ENCODE data around the gene CRADD.

CRADD gene

DNA sequence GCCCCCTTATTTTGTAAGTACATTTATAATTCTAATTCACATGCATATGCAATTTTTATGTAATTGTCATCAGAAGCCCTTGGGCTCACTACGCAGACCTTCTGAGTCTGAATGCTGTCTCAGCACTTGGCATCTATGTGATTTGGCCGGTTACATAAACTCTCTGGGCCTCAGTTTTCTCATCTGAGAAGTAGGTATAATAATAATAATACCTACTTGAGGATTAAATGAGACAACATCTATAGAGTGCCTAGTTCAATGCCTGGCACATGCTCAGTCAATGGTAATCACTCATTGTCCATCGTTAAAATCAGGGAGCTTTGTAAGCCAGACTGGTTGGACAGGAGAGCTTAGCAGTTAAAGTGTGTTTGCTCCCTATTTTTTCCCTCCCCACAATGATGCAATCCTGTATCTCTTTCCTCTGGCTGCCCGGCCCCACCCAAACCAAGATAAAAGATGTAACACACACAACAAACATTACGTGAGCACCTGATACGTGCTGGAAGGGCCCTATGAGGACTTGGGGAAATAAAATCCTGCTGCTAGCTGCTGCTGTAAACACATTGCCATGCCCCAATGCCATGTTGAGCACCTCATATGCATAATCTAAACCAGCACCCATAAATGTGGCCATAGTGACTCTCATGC is 235.0 kb downstream of the CRADD start:
- Histone ChIP-seq H4K20me1 (ENCODE audit: insufficient read depth, low read length) (no peaks in the 10 kb centered on the region), H2AFZ (ENCODE audit: low read depth, low read length) (no peak overlapping the region), H3K27ac (ENCODE audit: low read length) (no peak overlapping the region), H3K9ac (ENCODE audit: low read depth, low read length) (no peak overlapping the region), H3K79me2 (ENCODE audit: insufficient read depth, low read length) (no peaks in the 10 kb centered on the region), H3K4me1 (ENCODE audit: insufficient read depth, low read length) (peaks cover 3% of the 10 kb centered on the region; the same call in 1 of the 2 replicates), H3K27me3 (ENCODE audit: insufficient read depth, low read length, poor library complexity) (no peaks in the 10 kb centered on the region), H3K4me3 (ENCODE audit: low read depth in 1 of 2, low read length in 2 of 2) (no peak overlapping the region), H3K4me2 (ENCODE audit: insufficient read depth, low read length) (no peak overlapping the region), H3K36me3 (ENCODE audit: insufficient read depth, low read length) (no peaks in the 10 kb centered on the region), H3K9me3 (ENCODE audit: insufficient read depth, low read length, severe bottlenecking) (no peaks in the 10 kb centered on the region)
- ATAC-seq (ENCODE audit: insufficient read depth, low read depth) (no peak), DNase-seq (no peak)
- TF ChIP-seq CTCF (IDR thresholded peaks at IDR 0.05; ENCODE audit: borderline replicate concordance, extremely low read depth, low read length, poor library complexity, severe bottlenecking) (no peak), EZH2 (IDR thresholded peaks at IDR 0.05; ENCODE audit: borderline replicate concordance, low read depth, low read length, severe bottlenecking) (no peak)

DNA sequence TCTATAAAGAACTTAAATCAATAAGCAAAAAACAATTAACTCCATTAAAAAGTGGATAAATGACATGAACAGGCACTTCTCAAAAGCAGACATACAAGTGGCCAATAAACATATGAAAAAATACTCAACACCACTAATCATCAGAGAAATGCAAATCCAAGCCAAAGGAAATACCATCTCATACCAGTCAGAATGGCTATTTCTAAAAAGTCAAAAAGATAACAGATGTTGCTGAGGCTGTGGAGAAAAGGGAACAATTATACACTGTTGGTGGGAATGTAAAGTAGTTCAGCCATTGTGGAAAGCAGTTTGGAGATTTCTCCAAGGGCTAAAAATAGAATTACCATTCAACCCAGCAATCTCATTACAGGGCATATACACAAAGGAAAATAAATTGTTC is 236.7 kb downstream of the CRADD start:
- Histone ChIP-seq H3K9ac (ENCODE audit: low read depth, low read length) (no peak overlapping the region), H3K36me3 (ENCODE audit: insufficient read depth, low read length) (no peaks in the 10 kb centered on the region), H3K27me3 (ENCODE audit: insufficient read depth, low read length, poor library complexity) (no peaks in the 10 kb centered on the region), H4K20me1 (ENCODE audit: insufficient read depth, low read length) (no peaks in the 10 kb centered on the region), H3K4me1 (ENCODE audit: insufficient read depth, low read length) (peaks cover 3% of the 10 kb centered on the region; the same call in 1 of the 2 replicates), H2AFZ (ENCODE audit: low read depth, low read length) (no peak overlapping the region), H3K4me3 (ENCODE audit: low read depth in 1 of 2, low read length in 2 of 2) (no peak overlapping the region), H3K79me2 (ENCODE audit: insufficient read depth, low read length) (no peaks in the 10 kb centered on the region), H3K27ac (ENCODE audit: low read length) (no peak overlapping the region), H3K9me3 (ENCODE audit: insufficient read depth, low read length, severe bottlenecking) (no peaks in the 10 kb centered on the region), H3K4me2 (ENCODE audit: insufficient read depth, low read length) (no peak overlapping the region)
- TF ChIP-seq EZH2 (IDR thresholded peaks at IDR 0.05; ENCODE audit: borderline replicate concordance, low read depth, low read length, severe bottlenecking) = no peak
- TF ChIP-seq CTCF (IDR thresholded peaks at IDR 0.05; ENCODE audit: borderline replicate concordance, extremely low read depth, low read length, poor library complexity, severe bottlenecking) = no peak
- DNase-seq (no peak), ATAC-seq (ENCODE audit: insufficient read depth, low read depth) (no peak)

GRCh38 chr12:93914281-93914680 is 237.1 kb downstream of the CRADD start:
- no peak overlapping the region for H3K4me2 ChIP-seq (ENCODE audit: insufficient read depth, low read length)
- no peaks in the 10 kb centered on the region for H3K27me3 ChIP-seq (ENCODE audit: insufficient read depth, low read length, poor library complexity)
- H3K9me3 ChIP-seq (ENCODE audit: insufficient read depth, low read length, severe bottlenecking) = no peaks in the 10 kb centered on the region
- no peaks in the 10 kb centered on the region for H3K79me2 ChIP-seq (ENCODE audit: insufficient read depth, low read length)
- no peak for ATAC-seq (ENCODE audit: insufficient read depth, low read depth)
- H3K36me3 ChIP-seq (ENCODE audit: insufficient read depth, low read length) = no peaks in the 10 kb centered on the region
- no peak for DNase-seq
- TF ChIP-seq EZH2 (IDR thresholded peaks at IDR 0.05; ENCODE audit: borderline replicate concordance, low read depth, low read length, severe bottlenecking) (no peak), CTCF (IDR thresholded peaks at IDR 0.05; ENCODE audit: borderline replicate concordance, extremely low read depth, low read length, poor library complexity, severe bottlenecking) (no peak)
- no peaks in the 10 kb centered on the region for H4K20me1 ChIP-seq (ENCODE audit: insufficient read depth, low read length)
- no peak overlapping the region for H3K4me3 ChIP-seq (ENCODE audit: low read depth in 1 of 2, low read length in 2 of 2)
- peaks cover 3% of the 10 kb centered on the region; the same call in 1 of the 2 replicates for H3K4me1 ChIP-seq (ENCODE audit: insufficient read depth, low read length)
- no peak overlapping the region for H2AFZ ChIP-seq (ENCODE audit: low read depth, low read length)
- H3K9ac ChIP-seq (ENCODE audit: low read depth, low read length) = no peak overlapping the region
- H3K27ac ChIP-seq (ENCODE audit: low read length) = no peak overlapping the region

Measured in DND-41 (cell line).